ENCODE results near the gene FOXL2. TPM values are rescaled to one million over a fixed set of nuclear protein-coding genes. Genes with fewer than 3 reads are reported as not detected.

The FOXL2 gene
- total and polyA plus RNA-seq, 10 of the 15 experiments (the other 5 are each of a cell fraction or from before 2014, with no cell fraction given) = not detected

- TF ChIP-seq ZNF592 (IDR thresholded peaks at IDR 0.05) = no peak
- no peak for TF ChIP-seq TAF1 (IDR thresholded peaks at IDR 0.05; ENCODE audit: borderline replicate concordance, low read depth, low read length)
- TF ChIP-seq RUNX3 (IDR thresholded peaks at IDR 0.05; ENCODE audit: low read length) = no peak
- TF ChIP-seq ZBTB40 (IDR thresholded peaks at IDR 0.05; ENCODE audit: borderline replicate concordance) = no peak
- no peak for TF ChIP-seq POU2F2 (IDR thresholded peaks at IDR 0.05; ENCODE audit: borderline replicate concordance, low read depth, low read length)
- no peak for TF ChIP-seq USF1 (IDR thresholded peaks at IDR 0.05; ENCODE audit: borderline replicate concordance, extremely low read length, insufficient read depth, low read depth, low read length)
- no peak for TF ChIP-seq ZBTB33 (IDR thresholded peaks at IDR 0.05)
- TF ChIP-seq RELB (IDR thresholded peaks at IDR 0.05; ENCODE audit: low read depth) = no peak
Measured at GRCh38 chr3:138942271-138942670, 4.7 kb downstream of the FOXL2 start (continued).
